Kasumi-1 (cell line): ENCODE data around the gene NPW.

Experiments
- DNase-seq, 2 experiments: peaks; one replicate each; lab custom pipeline; 2025; lab: John Stamatoyannopoulos, UW

Gene NPW

GRCh38 chr16:2019518-2019920 is at the start of gene NPW:
NPW (plus strand) TSS chr16:2019785.
- DNase-seq = no peak

DNA sequence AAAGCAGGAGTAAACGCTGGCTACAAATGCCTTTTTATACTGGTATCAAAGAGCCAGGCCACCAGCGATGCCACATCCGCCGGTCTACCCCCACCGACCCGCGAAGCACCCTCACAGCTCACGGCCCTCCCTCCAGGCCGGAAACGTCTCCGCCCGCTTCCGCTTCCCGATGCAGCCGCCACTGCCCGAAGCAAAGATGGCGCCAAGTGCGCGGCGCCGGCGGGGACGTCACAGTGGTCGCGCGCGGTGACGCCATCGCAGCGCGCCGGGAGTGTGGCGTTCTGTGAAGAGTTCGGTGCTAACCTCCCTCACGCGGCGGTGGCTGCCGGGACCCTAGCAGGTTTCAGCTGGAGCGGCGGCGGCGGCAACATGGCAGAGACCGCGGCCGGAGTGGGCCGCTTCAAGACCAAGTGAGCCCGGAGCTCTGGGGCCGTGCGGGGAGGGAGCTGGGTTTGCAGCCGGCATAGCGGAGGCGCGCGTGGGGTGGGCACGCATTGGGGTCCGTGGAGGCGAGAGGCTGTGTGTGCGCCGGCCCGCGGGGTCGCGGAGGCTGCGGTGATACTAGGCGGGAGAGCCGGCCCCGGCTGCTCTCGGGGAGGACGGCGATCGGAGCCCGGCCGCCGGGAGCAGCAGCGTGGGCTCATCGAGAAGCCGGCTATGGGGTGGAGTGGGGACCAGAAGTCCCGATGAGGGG is 47.6 kb upstream of the NPW start, which contains the start of gene TBL3:
Gene TBL3, plus strand, starts transcription at position 258 of the 694 bp plus-strand sequence. Its CDS starts 112 bp downstream, at position 370.
- DNase-seq = peak; percentile 62 to 73

- DNase-seq = no peak
Measured at GRCh38 chr16:1972490-1972877, 47.1 kb upstream of the NPW start.

DNA sequence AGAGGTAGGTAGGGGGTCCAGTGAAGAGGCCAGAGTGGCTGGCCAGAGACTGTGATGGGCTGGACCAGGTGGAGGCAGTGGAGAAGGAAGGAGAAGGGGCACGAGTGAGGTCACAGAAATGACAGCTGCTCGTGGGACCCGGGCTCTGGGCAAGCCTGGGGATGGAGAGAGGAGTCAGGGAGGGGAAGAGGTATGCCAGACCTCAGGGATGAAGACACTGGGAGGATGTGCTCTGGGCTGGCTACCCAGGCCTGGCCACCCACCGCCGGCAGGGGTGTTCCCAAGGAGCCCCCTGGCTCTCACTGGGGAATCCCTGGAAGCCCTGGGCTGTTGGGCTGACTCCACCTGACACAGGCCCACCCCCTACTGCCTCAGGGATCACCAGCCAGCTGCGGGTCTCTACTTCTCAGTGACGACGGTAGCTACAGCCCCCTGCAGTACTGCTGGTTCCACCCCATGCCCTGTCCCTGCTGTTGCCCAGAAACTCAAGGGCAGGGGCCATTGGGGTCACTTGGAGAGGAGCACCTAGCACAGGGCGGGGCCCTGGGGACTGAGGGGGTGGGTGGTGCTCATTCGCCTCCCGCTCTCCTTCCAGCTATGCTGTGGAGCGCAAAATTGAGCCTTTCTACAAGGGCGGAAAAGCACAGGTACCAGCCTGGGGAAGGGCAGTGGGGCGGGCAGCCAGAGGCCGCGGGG is 46.0 kb upstream of the NPW start:
- DNase-seq = no peak

DNA sequence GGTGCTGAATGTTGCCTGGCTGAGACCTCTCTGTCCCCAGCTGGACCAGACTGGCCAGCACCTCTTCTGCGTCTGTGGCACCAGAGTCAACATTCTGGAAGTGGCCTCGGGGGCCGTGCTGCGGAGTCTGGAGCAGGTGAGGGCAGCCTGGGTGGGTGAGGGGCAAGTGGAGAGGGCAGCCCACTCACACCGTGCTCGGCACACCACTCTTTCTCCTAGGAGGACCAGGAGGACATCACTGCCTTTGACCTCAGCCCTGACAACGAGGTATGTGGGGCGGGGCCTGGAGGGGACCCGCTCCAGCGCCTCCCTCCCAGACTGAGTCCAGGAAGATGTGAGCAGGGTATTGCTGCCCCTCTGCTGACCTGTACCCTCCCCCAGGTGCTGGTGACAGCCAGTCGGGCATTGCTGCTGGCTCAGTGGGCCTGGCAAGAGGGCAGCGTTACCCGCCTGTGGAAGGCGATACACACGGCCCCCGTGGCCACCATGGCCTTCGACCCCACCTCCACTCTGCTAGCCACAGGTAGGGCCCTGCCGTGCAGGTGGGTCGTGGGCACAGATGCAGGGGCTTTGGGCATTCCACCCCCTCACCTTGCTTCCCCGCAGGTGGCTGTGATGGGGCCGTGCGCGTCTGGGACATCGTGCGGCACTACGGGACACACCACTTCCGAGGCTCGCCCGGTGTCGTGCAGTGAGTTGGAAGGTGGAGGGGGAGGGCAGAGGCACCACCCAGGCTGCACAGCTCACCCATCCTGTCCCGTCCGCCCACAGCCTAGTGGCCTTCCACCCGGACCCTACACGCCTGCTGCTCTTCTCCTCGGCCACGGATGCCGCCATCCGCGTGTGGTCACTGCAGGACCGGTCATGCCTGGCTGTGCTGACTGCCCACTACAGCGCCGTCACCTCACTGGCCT is 45.2 kb upstream of the NPW start:
- no peak for DNase-seq

DNA sequence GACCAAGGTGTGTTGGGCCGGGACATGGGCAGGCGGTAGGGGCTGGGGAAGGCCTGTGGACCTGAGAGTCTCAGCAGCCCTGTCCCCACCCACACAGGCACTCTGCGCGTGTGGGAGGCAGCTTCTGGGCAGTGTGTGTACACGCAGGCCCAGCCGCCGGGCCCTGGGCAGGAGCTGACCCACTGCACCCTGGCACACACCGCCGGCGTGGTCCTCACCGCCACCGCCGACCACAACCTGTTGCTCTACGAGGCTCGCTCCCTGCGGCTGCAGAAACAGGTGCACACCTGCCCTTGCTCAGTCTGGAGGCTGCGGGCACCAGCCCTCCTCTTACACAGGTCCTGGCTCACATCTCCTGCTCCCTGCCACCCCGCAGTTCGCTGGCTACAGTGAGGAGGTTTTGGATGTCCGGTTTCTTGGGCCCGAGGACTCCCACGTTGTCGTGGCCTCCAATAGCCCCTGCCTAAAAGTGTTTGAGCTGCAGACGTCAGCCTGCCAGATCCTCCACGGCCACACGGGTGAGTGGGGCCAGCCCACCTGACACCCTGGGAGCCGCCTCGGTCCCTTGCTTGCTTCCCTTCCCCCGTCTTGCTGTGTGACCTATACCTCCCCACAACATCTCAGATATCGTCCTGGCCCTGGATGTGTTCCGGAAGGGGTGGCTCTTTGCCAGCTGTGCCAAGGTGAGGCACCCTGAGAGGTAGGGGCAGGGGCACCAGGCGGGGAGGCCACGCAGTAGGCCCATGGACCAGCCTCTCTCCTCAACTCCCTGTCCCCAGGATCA is 44.0 kb upstream of the NPW start:
- DNase-seq = no peak

GRCh38 chr16:1976216-1976520 is 43.4 kb upstream of the NPW start:
- no peak for DNase-seq

- no peak for DNase-seq
Measured at GRCh38 chr16:1976951-1977874, 42.4 kb upstream of the NPW start.

DNA sequence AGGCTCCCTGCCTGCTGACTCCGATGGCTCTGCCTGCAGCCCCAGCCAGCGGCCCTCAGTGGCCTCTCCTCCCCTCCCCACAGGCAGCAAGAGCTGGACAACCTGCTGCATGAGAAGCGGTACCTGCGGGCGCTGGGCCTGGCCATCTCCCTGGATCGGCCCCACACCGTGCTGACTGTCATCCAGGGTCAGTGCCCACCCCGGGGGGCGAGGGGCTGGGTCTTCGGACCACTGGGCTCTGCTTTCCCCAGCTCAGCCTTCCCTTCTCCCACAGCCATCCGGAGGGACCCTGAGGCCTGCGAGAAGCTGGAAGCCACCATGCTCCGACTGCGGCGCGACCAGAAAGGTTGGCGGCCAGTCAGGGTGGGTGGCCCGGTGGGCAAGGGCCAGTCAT is 41.7 kb upstream of the NPW start:
- no peak for DNase-seq

DNA sequence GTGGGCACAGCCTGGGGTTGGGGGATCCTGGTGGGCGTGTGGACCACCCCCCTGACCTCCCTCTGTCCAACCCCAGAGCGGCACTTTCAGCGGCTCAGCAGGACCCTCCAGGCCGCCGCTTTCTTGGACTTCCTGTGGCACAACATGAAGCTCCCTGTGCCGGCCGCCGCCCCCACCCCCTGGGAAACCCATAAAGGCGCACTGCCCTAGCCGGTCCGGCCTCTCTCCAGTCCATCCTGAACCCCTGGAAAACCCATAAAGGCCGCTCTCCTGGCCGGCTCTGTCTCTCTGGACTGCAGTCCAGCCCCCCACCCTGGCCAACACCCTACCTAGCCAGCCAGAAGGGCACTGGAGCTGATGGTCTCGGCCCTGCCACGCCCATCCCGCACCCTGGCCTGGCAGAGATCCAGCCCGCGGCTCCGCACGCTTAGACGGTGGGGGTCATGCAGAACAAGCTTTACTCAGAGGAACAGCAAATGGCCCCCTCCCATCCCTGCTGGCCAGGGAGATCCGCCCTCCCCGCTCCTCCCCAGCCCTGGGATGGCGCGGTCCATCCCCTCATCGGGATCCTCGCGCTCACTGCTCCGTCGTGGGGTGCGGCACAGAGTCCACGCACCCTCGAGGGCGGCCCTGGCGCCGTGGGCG is 41.0 kb upstream of the NPW start:
- DNase-seq = no peak

DNA sequence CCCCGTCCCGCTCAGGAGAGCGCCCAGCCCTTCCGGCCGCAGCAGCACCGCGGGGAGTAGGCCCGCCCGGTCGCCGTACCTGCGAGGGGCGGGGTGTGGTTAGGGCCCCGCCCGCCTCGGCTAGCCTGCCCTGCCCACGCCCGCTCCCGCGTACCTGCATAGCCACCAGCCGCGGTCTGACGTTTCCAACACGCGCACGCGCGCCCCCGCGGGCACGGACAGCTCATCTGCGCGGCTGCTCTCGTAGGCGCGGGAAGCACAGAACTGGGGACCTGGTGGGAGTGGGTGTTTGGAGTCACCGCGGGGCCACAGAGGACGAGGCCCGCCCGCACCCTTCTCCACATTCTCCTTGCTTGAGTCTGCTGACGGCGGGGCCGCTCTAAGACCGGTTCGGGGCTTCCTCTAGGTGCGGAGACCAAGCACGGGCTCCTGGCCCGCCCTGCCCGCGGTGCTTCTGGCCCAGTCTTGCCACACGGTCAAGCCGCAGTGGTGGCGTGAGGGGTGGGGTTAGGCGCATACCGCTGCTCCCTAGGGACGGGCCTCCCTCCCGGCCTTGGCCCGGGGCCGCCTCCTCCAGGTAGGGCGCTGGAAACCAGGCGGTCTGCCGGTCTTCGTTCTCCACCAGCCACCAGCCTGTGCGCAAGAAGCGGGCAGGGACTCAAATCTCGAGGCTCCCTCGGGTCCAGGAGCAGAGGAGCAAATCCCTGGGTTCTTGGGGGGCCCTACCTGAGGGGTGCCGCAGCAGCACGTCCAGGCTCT is 40.1 kb upstream of the NPW start:
- DNase-seq = no peak

- DNase-seq = no peak
Measured at GRCh38 chr16:1980030-1980769, 39.4 kb upstream of the NPW start.

GRCh38 chr16:1980770-1981087 is 38.9 kb upstream of the NPW start:
- no peak for DNase-seq

- no peak for DNase-seq
Measured at GRCh38 chr16:1981398-1981836, 38.2 kb upstream of the NPW start, which contains the start of gene NOXO1. NOXO1 (minus strand) TSS chr16:1981469; CDS start chr16:1981179, 290 bp downstream.

GRCh38 chr16:1982013-1982433 is 37.6 kb upstream of the NPW start:
- no peak for DNase-seq

GRCh38 chr16:1982991-1983543 is 36.5 kb upstream of the NPW start:
- DNase-seq = no peak

GRCh38 chr16:1983544-1984346 is 35.8 kb upstream of the NPW start, which contains the start of gene GFER:
GFER (plus strand) TSS chr16:1984193; CDS start chr16:1984219, 26 bp downstream.
- peak; percentile 29 to 48 for DNase-seq
